Measurements from ENCODE around the gene RTN4RL1.

Gene RTN4RL1

DNA sequence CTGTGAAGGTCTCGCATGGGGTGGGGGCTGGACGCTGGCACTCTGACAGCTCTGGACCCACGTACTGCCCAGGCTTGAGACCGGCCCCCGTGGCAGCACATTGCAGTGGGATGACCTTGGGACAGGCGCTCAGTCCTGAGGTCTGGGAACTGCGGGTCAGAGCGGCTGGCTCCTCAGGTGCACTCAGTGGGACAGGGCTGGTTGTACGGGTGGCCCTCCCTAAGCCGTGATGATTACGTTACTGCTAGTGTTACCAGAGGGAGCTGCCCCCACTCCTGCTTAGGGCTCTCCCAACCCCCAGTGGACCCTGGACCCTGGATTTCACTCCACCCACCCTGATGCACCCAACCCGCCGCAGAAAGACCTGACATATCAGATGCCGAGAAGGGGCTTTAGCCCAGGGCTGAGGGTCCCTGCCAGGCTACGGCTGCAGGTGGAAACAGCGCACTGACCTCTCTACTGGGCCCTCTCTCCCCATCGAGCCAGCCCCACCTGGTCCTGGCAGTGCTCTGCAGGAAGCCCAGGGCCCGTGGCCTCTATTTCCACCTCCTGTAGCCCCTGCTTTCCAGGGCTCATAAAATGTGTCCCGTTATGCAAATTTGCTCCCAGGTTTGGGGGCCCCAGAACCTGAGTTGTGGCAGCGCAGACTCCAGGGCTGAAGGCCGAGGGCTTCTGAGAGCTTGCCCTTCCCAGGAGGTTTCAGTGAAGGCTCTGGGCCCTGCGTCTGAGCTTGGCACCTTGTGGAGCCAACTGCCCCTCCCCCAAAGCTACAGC is 77.2 kb downstream of the RTN4RL1 start:
- Histone ChIP-seq H3K9ac (no peak overlapping the region), H3K4me1 (peaks cover 47% of the 10 kb centered on the region), H3K9me3 (no peaks in the 10 kb centered on the region), H3K4me2 (peak overlapping the region; percentile 42; the same call in 1 of the 2 replicates), H3K27ac (peak overlapping the region; percentile 33; the same call in 1 of the 2 replicates), H3K27me3 (no peaks in the 10 kb centered on the region), H4K20me1 (peaks cover 23% of the 10 kb centered on the region), H3K4me3 (no peak overlapping the region), H3K36me3 (no peaks in the 10 kb centered on the region)
- TF ChIP-seq Cebpa-rat (IDR thresholded peaks at IDR 0.05): no peak

DNA sequence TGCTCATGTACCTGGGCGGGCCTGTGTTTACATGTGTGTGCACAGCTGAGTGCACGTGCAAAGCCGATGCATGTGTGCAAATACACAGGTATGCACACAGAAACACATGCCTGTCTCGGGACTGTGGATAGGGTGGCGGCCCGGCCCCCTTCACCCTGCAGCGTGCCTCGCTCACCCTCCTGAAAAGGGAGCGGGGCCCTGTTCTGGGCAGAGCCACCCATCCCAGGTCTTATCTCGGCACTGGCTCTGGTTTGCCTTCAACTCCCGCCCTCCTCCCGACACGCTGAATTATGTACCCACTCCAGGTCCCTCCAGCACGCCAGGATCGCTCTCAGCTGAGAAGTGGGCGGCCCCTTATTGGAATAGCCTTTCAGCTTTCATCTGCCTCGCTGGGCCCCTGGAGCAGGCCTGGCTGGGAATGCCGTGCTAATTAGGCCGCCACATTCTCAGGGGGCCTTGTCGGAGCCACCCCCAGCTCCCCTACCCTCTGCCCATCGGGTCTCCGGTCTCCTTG is 77.8 kb downstream of the RTN4RL1 start:
- TF ChIP-seq Cebpa-rat (IDR thresholded peaks at IDR 0.05): no peak
- no peak overlapping the region for H3K4me3 ChIP-seq

DNA sequence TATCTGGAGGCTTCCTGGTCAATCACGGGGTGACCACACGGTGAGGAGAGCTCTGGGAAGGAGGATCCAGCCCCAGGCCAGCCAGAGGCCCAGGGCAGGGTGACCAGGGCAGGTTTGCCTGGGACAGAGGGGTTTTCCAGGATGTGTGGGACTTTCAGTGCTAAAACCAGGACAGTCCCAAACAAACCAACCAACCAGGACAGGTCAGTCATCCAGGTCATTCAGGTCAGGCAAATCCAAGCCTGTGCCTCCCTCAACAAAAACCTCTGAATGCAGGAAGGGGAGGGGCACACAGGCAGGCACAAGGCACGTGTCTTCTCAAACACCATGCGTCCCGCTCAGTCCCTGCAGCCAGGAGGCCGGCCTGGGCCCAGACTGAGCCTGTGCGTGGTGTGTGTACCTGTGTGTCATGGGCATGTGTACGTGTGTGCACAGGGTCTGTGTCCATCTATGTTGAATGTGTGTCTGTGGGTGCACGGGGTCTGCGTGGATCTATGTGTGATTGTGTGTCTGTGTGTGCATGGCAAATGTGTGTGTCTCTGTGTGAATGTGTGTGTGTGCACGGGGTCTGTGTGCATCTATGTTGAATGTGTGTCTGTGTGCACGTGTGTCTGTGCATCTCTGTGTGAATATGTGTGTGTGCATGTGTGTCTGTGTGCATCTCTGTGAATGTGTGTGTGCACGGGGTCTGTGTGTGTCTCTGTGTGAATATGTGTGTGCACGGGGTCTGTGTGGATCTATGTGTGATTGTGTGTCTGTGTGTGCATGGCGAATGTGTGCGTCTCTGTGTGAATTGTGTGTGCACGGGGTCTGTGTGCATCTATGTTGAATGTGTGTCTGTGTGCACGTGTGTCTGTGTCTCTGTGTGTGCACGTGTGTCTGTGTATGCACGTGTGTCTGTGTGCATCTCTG is 78.9 kb downstream of the RTN4RL1 start:
- H3K36me3 ChIP-seq: no peaks in the 10 kb centered on the region
- 0 out of 2 replicates have a peak overlapping the region, but pooled peaks have one; percentile 34 for H3K9ac ChIP-seq
- peak overlapping the region; percentile 68 for H3K27ac ChIP-seq
- H3K27me3 ChIP-seq: no peaks in the 10 kb centered on the region
- peaks cover 38% of the 10 kb centered on the region for H4K20me1 ChIP-seq
- peaks cover 48% of the 10 kb centered on the region for H3K4me1 ChIP-seq
- no peak overlapping the region for H3K4me2 ChIP-seq
- H3K4me3 ChIP-seq: no peak overlapping the region
- H3K9me3 ChIP-seq: no peaks in the 10 kb centered on the region
- no peak for TF ChIP-seq Cebpa-rat (IDR thresholded peaks at IDR 0.05)

More for the DNA sequence above, 77.8 kb downstream of the RTN4RL1 start:
- Histone ChIP-seq H3K36me3 (no peaks in the 10 kb centered on the region), H3K4me2 (no peak overlapping the region), H3K9ac (no peak overlapping the region), H4K20me1 (peaks cover 29% of the 10 kb centered on the region), H3K27ac (no peak overlapping the region), H3K4me1 (peaks cover 50% of the 10 kb centered on the region), H3K27me3 (no peaks in the 10 kb centered on the region), H3K9me3 (no peaks in the 10 kb centered on the region)

DNA sequence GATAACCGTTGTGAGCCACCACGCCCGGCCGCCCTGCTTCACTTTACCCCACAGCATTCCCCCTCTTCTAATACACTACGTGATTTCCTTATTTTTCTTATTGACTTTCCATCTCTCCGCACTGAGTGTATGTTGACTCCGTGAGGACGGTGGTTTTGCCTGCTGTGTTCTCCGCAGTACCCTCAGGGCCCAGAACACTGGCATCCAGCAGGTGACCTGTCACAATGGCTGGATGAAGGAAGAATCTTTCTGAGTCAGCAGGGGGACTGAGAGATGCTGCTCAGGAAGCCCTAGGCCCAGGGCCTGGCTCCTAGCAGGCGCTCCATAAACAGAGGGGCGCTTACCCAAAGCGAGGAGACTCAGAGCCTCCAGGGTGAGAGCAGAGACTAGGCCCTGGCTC is 79.5 kb downstream of the RTN4RL1 start:
- Histone ChIP-seq H3K4me2 (no peak overlapping the region), H3K27ac (peak overlapping the region; percentile 68), H3K27me3 (no peaks in the 10 kb centered on the region), H3K9ac (0 out of 2 replicates have a peak overlapping the region, but pooled peaks have one; percentile 34), H3K4me1 (peaks cover 55% of the 10 kb centered on the region), H4K20me1 (peaks cover 45% of the 10 kb centered on the region), H3K36me3 (no peaks in the 10 kb centered on the region), H3K9me3 (no peaks in the 10 kb centered on the region), H3K4me3 (no peak overlapping the region)
- no peak for TF ChIP-seq Cebpa-rat (IDR thresholded peaks at IDR 0.05)

DNA sequence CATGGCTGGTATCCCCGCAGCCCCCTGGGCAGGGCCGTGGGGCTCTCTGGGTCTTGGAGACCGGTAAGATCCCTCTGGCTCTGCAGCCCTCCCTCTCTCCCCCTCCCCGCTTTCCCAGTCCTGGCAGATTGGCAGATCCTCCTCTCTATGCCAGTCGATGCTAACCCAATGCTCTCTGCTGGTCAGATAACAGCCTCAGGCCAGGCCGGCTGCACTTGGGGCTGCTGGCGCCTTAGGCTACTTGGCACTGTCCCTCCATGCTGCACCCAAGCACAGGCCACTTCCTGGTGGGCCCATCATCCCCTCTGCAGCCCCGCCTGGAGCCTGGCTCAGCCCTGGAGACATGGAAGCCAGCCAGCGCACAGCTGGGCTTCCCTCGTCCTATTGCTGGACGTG is 81.7 kb downstream of the RTN4RL1 start:
- no peaks in the 10 kb centered on the region for H3K9me3 ChIP-seq
- no peak for TF ChIP-seq Cebpa-rat (IDR thresholded peaks at IDR 0.05)

DNA sequence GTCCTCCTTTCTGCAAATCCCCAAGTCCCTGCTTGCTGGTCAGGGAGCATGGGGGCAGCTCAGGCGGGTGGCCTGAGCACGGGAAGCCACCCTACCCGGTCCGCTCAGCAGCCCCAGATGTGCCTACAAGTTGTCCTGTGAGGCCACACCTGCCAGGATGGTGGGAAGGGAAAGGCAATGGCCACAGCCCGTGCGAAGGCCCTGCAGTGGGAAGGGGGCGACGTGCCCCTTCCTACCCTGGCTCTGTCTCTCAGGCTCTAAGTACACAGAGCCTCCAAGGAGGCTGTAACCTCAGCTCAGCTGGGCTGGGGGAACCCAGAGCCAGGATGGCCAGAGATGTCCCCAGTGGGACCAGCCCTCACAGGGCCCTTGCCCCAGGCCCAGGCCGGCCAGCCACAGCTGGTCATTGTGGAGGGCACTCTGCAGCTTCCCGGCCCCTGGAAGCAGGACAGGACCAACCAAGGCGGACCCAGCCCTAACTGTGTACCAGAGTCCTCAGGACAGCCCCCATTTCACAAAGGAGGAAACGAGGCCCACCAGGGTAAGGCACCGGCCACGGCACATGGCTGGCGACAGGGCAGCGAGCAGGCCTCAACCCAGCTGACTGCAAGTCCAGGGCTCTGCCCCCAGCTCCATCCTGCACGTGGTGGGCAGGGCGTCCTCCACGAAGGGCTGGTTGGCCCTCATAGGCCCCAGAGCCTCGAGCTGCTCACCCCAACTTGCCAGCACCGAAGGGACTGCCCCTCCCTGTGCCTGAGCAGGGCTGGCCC is 82.3 kb downstream of the RTN4RL1 start:
- H3K9ac ChIP-seq: no peak overlapping the region
- no peak overlapping the region; the same call in 1 of the 2 replicates for H3K27ac ChIP-seq
- H4K20me1 ChIP-seq: peaks cover 66% of the 10 kb centered on the region
- TF ChIP-seq Cebpa-rat (IDR thresholded peaks at IDR 0.05): no peak
- no peak overlapping the region for H3K4me3 ChIP-seq
- no peak overlapping the region for H3K4me2 ChIP-seq
- no peaks in the 10 kb centered on the region for H3K27me3 ChIP-seq
- no peaks in the 10 kb centered on the region for H3K36me3 ChIP-seq
- no peaks in the 10 kb centered on the region for H3K9me3 ChIP-seq
- H3K4me1 ChIP-seq: peaks cover 52% of the 10 kb centered on the region

More for the DNA sequence above, 81.7 kb downstream of the RTN4RL1 start:
- Histone ChIP-seq H3K9ac (no peak overlapping the region), H3K4me1 (peaks cover 55% of the 10 kb centered on the region), H4K20me1 (peaks cover 60% of the 10 kb centered on the region), H3K36me3 (no peaks in the 10 kb centered on the region), H3K27me3 (no peaks in the 10 kb centered on the region), H3K27ac (no peak overlapping the region; the same call in 1 of the 2 replicates), H3K4me3 (no peak overlapping the region), H3K4me2 (no peak overlapping the region)

DNA sequence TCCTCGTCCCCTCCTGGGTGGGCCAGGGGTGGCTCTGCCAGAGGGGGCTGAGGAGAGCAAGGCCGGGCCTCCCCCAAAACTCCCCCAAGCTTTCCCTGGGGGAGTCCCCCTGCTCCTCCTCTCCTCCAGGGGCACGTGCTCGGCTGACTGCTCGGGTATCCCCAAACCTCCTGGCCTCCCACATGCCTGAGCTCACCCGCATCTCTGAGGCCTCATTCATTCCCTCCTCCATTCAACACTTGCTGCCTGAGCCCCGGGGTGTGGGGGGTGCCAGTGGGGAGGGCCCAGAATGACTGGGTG is 83.1 kb downstream of the RTN4RL1 start:
- H3K4me2 ChIP-seq: no peak overlapping the region; the same call in 1 of the 2 replicates

DNA sequence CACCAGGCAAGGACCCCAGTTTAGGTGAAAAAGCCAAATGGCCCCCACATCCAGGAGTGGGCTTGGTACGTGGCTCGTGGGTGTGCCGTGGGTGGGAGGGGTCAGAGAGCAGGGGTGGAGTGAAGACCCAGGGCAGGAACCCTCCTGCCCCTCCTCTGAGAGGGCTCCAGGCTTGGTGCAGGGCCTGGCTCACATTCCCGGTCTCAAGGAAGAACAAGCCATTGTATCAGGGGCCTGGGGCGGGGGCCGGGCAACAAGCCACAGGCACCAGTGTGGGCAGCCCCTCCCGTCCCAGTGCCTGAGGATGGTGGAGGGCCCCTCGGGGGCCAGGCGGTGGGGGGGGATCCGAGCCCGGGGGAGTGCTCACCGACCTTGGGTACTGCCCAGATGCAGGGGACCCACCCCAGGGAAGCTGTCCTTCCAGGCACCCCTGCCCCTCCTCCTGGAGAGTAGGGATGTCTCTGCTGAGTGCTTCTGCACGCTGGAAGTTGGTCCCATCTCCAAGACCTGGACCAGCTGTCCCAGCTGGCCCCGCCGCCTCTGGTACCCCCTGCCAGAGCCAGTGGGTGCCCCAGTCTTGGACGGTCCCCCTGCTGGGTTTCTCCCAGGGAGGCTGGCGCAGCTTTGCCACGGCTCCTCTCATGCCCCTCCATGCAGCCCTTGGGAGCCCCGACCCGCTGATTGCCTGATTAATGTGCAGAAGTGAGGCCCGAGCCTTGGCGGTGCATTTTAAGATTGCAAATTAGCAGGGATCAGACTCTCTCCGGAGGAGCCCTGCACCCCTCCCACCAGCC is 83.7 kb downstream of the RTN4RL1 start:
- Histone ChIP-seq H3K36me3 (no peaks in the 10 kb centered on the region), H3K27ac (peak overlapping the region; percentile 12; the same call in 1 of the 2 replicates), H3K4me2 (peak overlapping the region; percentile 71; the same call in 1 of the 2 replicates), H3K9ac (no peak overlapping the region), H3K4me3 (no peak overlapping the region), H4K20me1 (peaks cover 80% of the 10 kb centered on the region), H3K9me3 (no peaks in the 10 kb centered on the region), H3K4me1 (peaks cover 64% of the 10 kb centered on the region), H3K27me3 (no peaks in the 10 kb centered on the region)
- TF ChIP-seq Cebpa-rat (IDR thresholded peaks at IDR 0.05): no peak

More for the DNA sequence above, 83.1 kb downstream of the RTN4RL1 start:
- Histone ChIP-seq H3K4me1 (peaks cover 60% of the 10 kb centered on the region), H4K20me1 (peaks cover 74% of the 10 kb centered on the region), H3K9me3 (no peaks in the 10 kb centered on the region), H3K9ac (no peak overlapping the region), H3K36me3 (no peaks in the 10 kb centered on the region), H3K27me3 (no peaks in the 10 kb centered on the region), H3K4me3 (no peak overlapping the region), H3K27ac (peak overlapping the region; percentile 12; the same call in 1 of the 2 replicates)
- no peak for TF ChIP-seq Cebpa-rat (IDR thresholded peaks at IDR 0.05)
